H9 (cell line): ENCODE data around the gene CRMP1. TPM values are rescaled to one million over a fixed set of nuclear protein-coding genes. Genes with fewer than 3 reads are reported as not detected.
A peak's percentile ranks its signal among the peaks of the same experiment; 100 is the strongest.

Experiments used
- DNase-seq: peaks from one replicate; pipeline ENCODE4 v3.0.0-alpha.2; 2017
- H2AFZ ChIP-seq: one replicate; pipeline ENCODE4 v1.6.1; 2013; ENCODE audit warnings: mild to moderate bottlenecking, low read length, control low read depth, moderate library complexity
- H2AK5ac ChIP-seq: 2 replicates; pipeline ENCODE4 v1.6.1; 2013; ENCODE audit warnings: low read length, control low read depth, mixed read lengths; ENCODE audit not compliant: insufficient read length
- H2BK120ac ChIP-seq: one replicate; pipeline ENCODE4 v1.6.1; 2013; ENCODE audit warnings: low read depth, mild to moderate bottlenecking, low read length, control low read depth, inconsistent platforms; ENCODE audit not compliant: poor library complexity, severe bottlenecking
- H2BK12ac ChIP-seq: 2 replicates; pipeline ENCODE4 v1.6.1; 2013; ENCODE audit warnings: low read length, control low read depth, mixed read lengths, low read depth; ENCODE audit not compliant: insufficient read length
- H2BK15ac ChIP-seq: 2 replicates; pipeline ENCODE4 v1.6.1; 2013; ENCODE audit warnings: low read depth, low read length, control low read depth
- H2BK20ac ChIP-seq: one replicate; pipeline ENCODE4 v1.6.1; 2013; ENCODE audit warnings: low read depth, mild to moderate bottlenecking, low read length, control low read depth, inconsistent platforms; ENCODE audit not compliant: poor library complexity, severe bottlenecking
- H2BK5ac ChIP-seq: 2 replicates; pipeline ENCODE4 v1.6.1; 2013; ENCODE audit warnings: low read length, control low read depth, mixed read lengths; ENCODE audit not compliant: insufficient read length
- H3K14ac ChIP-seq: 2 replicates; pipeline ENCODE4 v1.6.1; 2013; ENCODE audit warnings: low read length, control low read depth; ENCODE audit not compliant: insufficient read depth
- H3K18ac ChIP-seq: 2 replicates; pipeline ENCODE4 v1.6.1; 2013; ENCODE audit warnings: low read depth, mild to moderate bottlenecking, mixed read lengths, low read length, control low read depth; ENCODE audit not compliant: insufficient read length
- H3K23ac ChIP-seq: 2 replicates; pipeline ENCODE4 v1.6.1; 2013; ENCODE audit warnings: low read length, control low read depth, mixed read lengths, low read depth; ENCODE audit not compliant: insufficient read length
- H3K23me2 ChIP-seq: 2 replicates; pipeline ENCODE4 v1.6.1; 2013; ENCODE audit warnings: low read depth, mild to moderate bottlenecking, mixed read lengths, low read length, control low read depth; ENCODE audit not compliant: insufficient read length, poor library complexity, severe bottlenecking
- H3K27ac ChIP-seq: 2 replicates; pipeline ENCODE4 v1.5.1; 2013; ENCODE audit warnings: low read length, control low read depth, mixed read lengths, low read depth; ENCODE audit not compliant: insufficient read length
- H3K27me3 ChIP-seq: 2 replicates; pipeline ENCODE4 v1.6.1; 2013; ENCODE audit warnings: low read length, control low read depth, inconsistent platforms; ENCODE audit not compliant: insufficient read depth
- H3K4ac ChIP-seq: 2 replicates; pipeline ENCODE4 v1.6.1; 2013; ENCODE audit warnings: low read depth, mild to moderate bottlenecking, control low read depth, inconsistent platforms, low read length, moderate library complexity
- H3K4me1 ChIP-seq: 2 replicates; pipeline ENCODE4 v1.6.1; 2013; ENCODE audit warnings: low read length, control low read depth, inconsistent platforms; ENCODE audit not compliant: insufficient read depth
- H3K4me2 ChIP-seq: 2 replicates; pipeline ENCODE4 v1.6.1; 2013; ENCODE audit warnings: low read length, control low read depth, mixed read lengths; ENCODE audit not compliant: insufficient read length, insufficient read depth
- H3K56ac ChIP-seq: 2 replicates; pipeline ENCODE4 v1.6.1; 2013; ENCODE audit warnings: low read depth, mild to moderate bottlenecking, mixed read lengths, low read length, control low read depth; ENCODE audit not compliant: insufficient read length
- H3K79me1 ChIP-seq: 2 replicates; pipeline ENCODE4 v1.6.1; 2013; ENCODE audit warnings: low read depth, mild to moderate bottlenecking, moderate library complexity, low read length, control low read depth, inconsistent platforms; ENCODE audit not compliant: insufficient read depth, poor library complexity, severe bottlenecking
- H3K79me2 ChIP-seq: 2 replicates; pipeline ENCODE4 v1.6.1; 2013; ENCODE audit warnings: low read length, control low read depth, inconsistent platforms; ENCODE audit not compliant: insufficient read depth
- H3K9ac ChIP-seq: 2 replicates; pipeline ENCODE4 v1.6.1; 2013; ENCODE audit warnings: low read length, control low read depth, mixed read lengths; ENCODE audit not compliant: insufficient read length; ENCODE audit errors: extremely low read depth
- H3K9me3 ChIP-seq: one replicate; pipeline ENCODE4 v1.6.1; 2013; ENCODE audit warnings: low read depth, low read length, inconsistent platforms; ENCODE audit not compliant: control insufficient read depth
- H3T11ph ChIP-seq: one replicate; pipeline ENCODE4 v1.6.1; 2013; ENCODE audit warnings: mild to moderate bottlenecking, low read length, control low read depth, inconsistent platforms
- H4K20me1 ChIP-seq: one replicate; pipeline ENCODE4 v1.6.1; 2013; ENCODE audit not compliant: control insufficient read depth, insufficient read length, insufficient read depth
- H4K5ac ChIP-seq: 2 replicates; pipeline ENCODE4 v1.6.1; 2013; ENCODE audit warnings: low read depth, mild to moderate bottlenecking, mixed read lengths, low read length, control low read depth; ENCODE audit not compliant: insufficient read length
- H4K8ac ChIP-seq: replicated peaks from 2 replicates; pipeline ENCODE4 v1.6.1; 2013; ENCODE audit warnings: low read length, control low read depth, mixed read lengths, low read depth; ENCODE audit not compliant: insufficient read length
- H4K91ac ChIP-seq: 2 replicates; pipeline ENCODE4 v1.6.1; 2013; ENCODE audit warnings: low read depth, mild to moderate bottlenecking, moderate library complexity, mixed read lengths, low read length, control low read depth; ENCODE audit not compliant: insufficient read length
- H3K27ac Mint-ChIP-seq, 3 experiments: 2 replicates in 2 of 3; 3 replicates in 1 of 3; pipeline ENCODE4 v1.8.0; 2020 to 2021; ENCODE audit warnings: mixed read lengths in 3 of 3, mild to moderate bottlenecking in 1 of 3, moderate library complexity in 1 of 3
- H3K27me3 Mint-ChIP-seq: 2 replicates; pipeline ENCODE4 v1.8.0; 2021; ENCODE audit warnings: low read depth, mild to moderate bottlenecking, moderate library complexity, mixed read lengths
- H3K36me3 Mint-ChIP-seq, 3 experiments: 2 replicates in 2 of 3; 3 replicates in 1 of 3; pipeline ENCODE4 v1.8.0; 2020 to 2021; ENCODE audit warnings: low read depth in 3 of 3, mixed read lengths in 3 of 3; ENCODE audit not compliant: insufficient read depth in 1 of 3
- H3K4me1 Mint-ChIP-seq, 2 experiments: 2 replicates each; pipeline ENCODE4 v1.8.0; 2020; ENCODE audit warnings: mixed read lengths in 2 of 2
- H3K4me3 Mint-ChIP-seq, 2 experiments: 2 replicates in 1 of 2; 3 replicates in 1 of 2; pipeline ENCODE4 v1.8.0; 2020 to 2021; ENCODE audit warnings: mild to moderate bottlenecking in 2 of 2, mixed read lengths in 2 of 2, moderate library complexity in 1 of 2
- H3K9me3 Mint-ChIP-seq, 2 experiments: 2 replicates in 1 of 2; 3 replicates in 1 of 2; pipeline ENCODE4 v1.8.0; 2020; ENCODE audit warnings: mild to moderate bottlenecking in 2 of 2, mixed read lengths in 2 of 2, moderate library complexity in 1 of 2
- WGBS: extraction: QIAGEN DNeasy Blood & Tissue Kit; methylation state at CpG from one replicate; pipeline ENCODE4 v1.1.7; 2013; ENCODE audit warnings: missing lambda C conversion rate, low lambda C conversion rate, mixed read lengths; ENCODE audit not compliant: insufficient read length; ENCODE audit errors: extremely low coverage; 5-methylcytosine and 5-hydroxymethylcytosine counted together
- total RNA-seq: library from RNA; stranded (reverse); gene quantifications from 2 replicates; pipeline ENCODE4 v1.2.1, GENCODE V29; 2021
- TF ChIP-seq, protein P1 (sequence below): fragments of 200-600 bp; sonication (generic); conservative IDR thresholded peaks from 3 replicates; pipeline ENCODE4 v1.8.0; 2021; ENCODE audit warnings: antibody characterized with exemption, mild to moderate bottlenecking

The CRMP1 gene
- total RNA-seq, 1 experiment from 2014 or later, result 71.6 TPM

GRCh38 chr4:5810151-5810550 is 82.7 kb downstream of the CRMP1 start:
- H4K20me1 ChIP-seq, result no peaks in the 10 kb centered on the region

More at GRCh38 chr4:5810151-5810550, 82.7 kb downstream of the CRMP1 start:
- H3K36me3 Mint-ChIP-seq, result peaks cover 32 to 60% (median 60%) of the 10 kb centered on the region in 3 experiments
- Histone ChIP-seq H2BK5ac (no peak overlapping the region), H3K56ac (no peak overlapping the region), H3T11ph (no peak overlapping the region), H2BK15ac (no peak overlapping the region), H3K27ac (no peak overlapping the region), H3K23ac (no peak overlapping the region), H3K4me2 (no peak overlapping the region), H3K4me1 (no peaks in the 10 kb centered on the region), H3K9me3 (no peaks in the 10 kb centered on the region), H4K5ac (no peak overlapping the region), H4K8ac (no peak overlapping the region), H3K4ac (no peak overlapping the region), H3K79me1 (no peaks in the 10 kb centered on the region), H2BK120ac (no peak overlapping the region), H2BK12ac (no peak overlapping the region), H2BK20ac (no peak overlapping the region), H3K23me2 (no peaks in the 10 kb centered on the region), H2AK5ac (no peak overlapping the region), H4K91ac (no peak overlapping the region), H3K9ac (no peak overlapping the region), H3K27me3 (no peaks in the 10 kb centered on the region), H3K79me2 (no peaks in the 10 kb centered on the region), H2AFZ (no peak overlapping the region), H3K14ac (no peak overlapping the region), H3K18ac (no peak overlapping the region)
- 0 out of 7 replicates have a peak overlapping the region, but pooled peaks of 1 of the 3 experiments have one; percentile 48 for H3K27ac Mint-ChIP-seq
- WGBS, result no CpG with 5 or more reads among the region's 3 CpGs
- no peaks in the 10 kb centered on the region for H3K9me3 Mint-ChIP-seq
- H3K4me1 Mint-ChIP-seq, result peaks cover 3 to 8% of the 10 kb centered on the region in 2 experiments; a peak in 2 of 4 replicates
- TF ChIP-seq, protein P1, sequence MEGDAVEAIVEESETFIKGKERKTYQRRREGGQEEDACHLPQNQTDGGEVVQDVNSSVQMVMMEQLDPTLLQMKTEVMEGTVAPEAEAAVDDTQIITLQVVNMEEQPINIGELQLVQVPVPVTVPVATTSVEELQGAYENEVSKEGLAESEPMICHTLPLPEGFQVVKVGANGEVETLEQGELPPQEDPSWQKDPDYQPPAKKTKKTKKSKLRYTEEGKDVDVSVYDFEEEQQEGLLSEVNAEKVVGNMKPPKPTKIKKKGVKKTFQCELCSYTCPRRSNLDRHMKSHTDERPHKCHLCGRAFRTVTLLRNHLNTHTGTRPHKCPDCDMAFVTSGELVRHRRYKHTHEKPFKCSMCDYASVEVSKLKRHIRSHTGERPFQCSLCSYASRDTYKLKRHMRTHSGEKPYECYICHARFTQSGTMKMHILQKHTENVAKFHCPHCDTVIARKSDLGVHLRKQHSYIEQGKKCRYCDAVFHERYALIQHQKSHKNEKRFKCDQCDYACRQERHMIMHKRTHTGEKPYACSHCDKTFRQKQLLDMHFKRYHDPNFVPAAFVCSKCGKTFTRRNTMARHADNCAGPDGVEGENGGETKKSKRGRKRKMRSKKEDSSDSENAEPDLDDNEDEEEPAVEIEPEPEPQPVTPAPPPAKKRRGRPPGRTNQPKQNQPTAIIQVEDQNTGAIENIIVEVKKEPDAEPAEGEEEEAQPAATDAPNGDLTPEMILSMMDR, result no peak
- DNase-seq, result no peak
- H3K27me3 Mint-ChIP-seq, result no peaks in the 10 kb centered on the region
- H3K4me3 Mint-ChIP-seq, result no peak overlapping the region
